Aorta (tissue), 5 donors: ENCODE measurements around the gene MAD1L1. TPM values are rescaled to one million over a fixed set of nuclear protein-coding genes. Genes with fewer than 3 reads are reported as not detected.

ENCODE experiments used
- ATAC-seq: fragments of 200-7000 bp; cut with Tn5 transposase; one replicate; pipeline ENCODE4 v1.9.1; 2022; ENCODE audit warnings: moderate library complexity; ENCODE audit not compliant: low FRiP score
- DNase-seq, 2 donors: peaks; one replicate each; pipeline ENCODE4 v3.0.0-alpha.2; 2020
- H3K27ac ChIP-seq, 2 donors: one replicate each; pipeline ENCODE4 v1.5.1; 2013; ENCODE audit warnings: low read length in 2 of 2, mild to moderate bottlenecking in 2 of 2, moderate library complexity in 2 of 2, control low read depth in 1 of 2, inconsistent platforms in 1 of 2, low read depth in 1 of 2
- H3K27me3 ChIP-seq, 2 donors: one replicate each; pipeline ENCODE4 v1.6.1; 2013; ENCODE audit warnings: control low read depth in 1 of 2, low read length in 1 of 2, mild to moderate bottlenecking in 1 of 2, moderate library complexity in 1 of 2; ENCODE audit not compliant: insufficient read depth in 2 of 2, control insufficient read depth in 1 of 2
- H3K36me3 ChIP-seq, 2 donors: one replicate each; pipeline ENCODE4 v1.6.1; 2013; ENCODE audit warnings: control low read depth in 1 of 2, low read length in 1 of 2, mild to moderate bottlenecking in 1 of 2; ENCODE audit not compliant: insufficient read depth in 2 of 2, control insufficient read depth in 1 of 2
- H3K4me1 ChIP-seq, 2 donors: one replicate each; pipeline ENCODE4 v1.6.1; 2013; ENCODE audit warnings: low read length in 2 of 2, control low read depth in 1 of 2, mild to moderate bottlenecking in 1 of 2, moderate library complexity in 1 of 2; ENCODE audit not compliant: insufficient read depth in 2 of 2, control insufficient read depth in 1 of 2
- H3K4me3 ChIP-seq, 2 donors: one replicate each; pipeline ENCODE4 v1.5.1; 2013; ENCODE audit warnings: low read length in 2 of 2, control low read depth in 1 of 2, mild to moderate bottlenecking in 1 of 2
- H3K9me3 ChIP-seq: one replicate; pipeline ENCODE4 v1.6.1; 2013; ENCODE audit warnings: mild to moderate bottlenecking, low read length; ENCODE audit not compliant: control insufficient read depth
- WGBS, 2 donors: extraction: QIAGEN DNeasy Blood & Tissue Kit; methylation state at CpG; one replicate each; pipeline ENCODE4 v1.1.7; 2013; 5-methylcytosine and 5-hydroxymethylcytosine counted together
- intact Hi-C, 2 donors: fragments of 100-400 bp; cut with DNase I; formaldehyde crosslinking; loops; one replicate each; pipeline versions ENCODE4 v1.14.2 to v1.15.0; 2022
- polyA plus RNA-seq, 2 donors: library from polyadenylated mRNA; stranded (reverse); fragments of 200-250 nt; gene quantifications; one replicate each; pipeline ENCODE4 v1.2.3, GENCODE V29; 2013
- total RNA-seq, 2 donors: library from RNA; stranded (reverse); fragmentation: NEBNext Ultra II Directional; extraction: Animal tissue kit (Norgen Biotek cat#: 25700); gene quantifications; one replicate each; pipeline ENCODE4 v1.2.1, GENCODE V29; 2021
- donor health status: healthy with polysubstance abuse.
- donor health status: Bipolar disorder and iron deficiency.
- donor health status: DM: no; HTN: no; CAD: no.
- donor health status: DM: no; HTN: no; CAD: no.
- donor health status: DM: yes; HTN: yes; CAD: no.

MAD1L1 gene
- total and polyA plus RNA-seq, 4 donors = 14.8 to 35.8 (median 20.2) TPM

- Histone ChIP-seq H3K36me3 (peaks cover 0 to under 1% of the 10 kb centered on the region in 2 donors), H3K9me3 (no peaks in the 10 kb centered on the region), H3K27me3 (no peaks in the 10 kb centered on the region), H3K4me3 (no peak overlapping the region), H3K4me1 (no peaks in the 10 kb centered on the region), H3K27ac (no peak overlapping the region)
- WGBS, 2 donors = 96% methylated on average over 24 of the region's 24 CpGs
- no peak for ATAC-seq
- intact Hi-C loops = no loop called here
- no peak for DNase-seq
These were observed 151.1 kb downstream of the MAD1L1 start for GRCh38 chr7:2081526-2082135.

GRCh38 chr7:2080477-2080876, 152.3 kb downstream of the MAD1L1 start:
- no peaks in the 10 kb centered on the region for H3K9me3 ChIP-seq
- ATAC-seq (no peak), DNase-seq (no peak)
- no peaks in the 10 kb centered on the region for H3K27me3 ChIP-seq
- H3K27ac ChIP-seq = no peak overlapping the region
- WGBS, 2 donors = 95 to 96% methylated on average over 14 of the region's 14 CpGs
- no peaks in the 10 kb centered on the region for H3K4me1 ChIP-seq
- peaks cover 0 to 2% of the 10 kb centered on the region in 2 donors for H3K36me3 ChIP-seq
- intact Hi-C loops = no loop called here
- H3K4me3 ChIP-seq = no peak overlapping the region

- no peaks in the 10 kb centered on the region for H3K4me1 ChIP-seq
- ATAC-seq (no peak), DNase-seq (no peak)
- no peaks in the 10 kb centered on the region for H3K27me3 ChIP-seq
- no peak overlapping the region for H3K27ac ChIP-seq
- intact Hi-C loops = no loop called here
- H3K4me3 ChIP-seq = no peak overlapping the region
- no peaks in the 10 kb centered on the region for H3K9me3 ChIP-seq
- peaks cover 0 to 2% of the 10 kb centered on the region in 2 donors for H3K36me3 ChIP-seq
- WGBS, 2 donors = 79% methylated on average over 6 of the region's 6 CpGs
These were observed 152.7 kb downstream of the MAD1L1 start for GRCh38 chr7:2080060-2080387.

- Histone ChIP-seq H3K27me3 (no peaks in the 10 kb centered on the region), H3K4me1 (no peaks in the 10 kb centered on the region), H3K27ac (no peak overlapping the region), H3K9me3 (no peaks in the 10 kb centered on the region), H3K36me3 (peaks cover 0 to 2% of the 10 kb centered on the region in 2 donors), H3K4me3 (no peak overlapping the region)
- 83 to 86% methylated on average over 22 of the region's 22 CpGs for WGBS, 2 donors
- intact Hi-C loops = no loop called here
- no peak for ATAC-seq
- DNase-seq = no peak
These were observed 153.2 kb downstream of the MAD1L1 start for GRCh38 chr7:2079332-2080059.

- DNase-seq (no peak), ATAC-seq (no peak)
- WGBS, 2 donors = 91 to 94% methylated on average over 15 of the region's 15 CpGs
- no peak overlapping the region for H3K4me3 ChIP-seq
- H3K36me3 ChIP-seq = peaks cover 0 to 2% of the 10 kb centered on the region in 2 donors
- intact Hi-C loops = no loop called here
- no peak overlapping the region for H3K27ac ChIP-seq
- H3K4me1 ChIP-seq = no peaks in the 10 kb centered on the region
- no peaks in the 10 kb centered on the region for H3K9me3 ChIP-seq
- H3K27me3 ChIP-seq = no peaks in the 10 kb centered on the region
These were observed 153.8 kb downstream of the MAD1L1 start for GRCh38 chr7:2078899-2079298.

- WGBS, 2 donors = 97 to 99% methylated on average over 27 of the region's 27 CpGs
- no peaks in the 10 kb centered on the region for H3K9me3 ChIP-seq
- ATAC-seq (no peak), DNase-seq (no peak)
- H3K27ac ChIP-seq = no peak overlapping the region
- H3K27me3 ChIP-seq = no peaks in the 10 kb centered on the region
- no peak overlapping the region for H3K4me3 ChIP-seq
- H3K4me1 ChIP-seq = no peaks in the 10 kb centered on the region
- H3K36me3 ChIP-seq = peaks cover 0 to 2% of the 10 kb centered on the region in 2 donors
- intact Hi-C loops = no loop called here
These were observed 156.1 kb downstream of the MAD1L1 start for GRCh38 chr7:2076649-2077064.

- H3K36me3 ChIP-seq = peaks cover 0 to 2% of the 10 kb centered on the region in 2 donors
- H3K9me3 ChIP-seq = no peaks in the 10 kb centered on the region
- 94% methylated on average over 17 of the region's 17 CpGs for WGBS, 2 donors
- no peak overlapping the region for H3K27ac ChIP-seq
- intact Hi-C loops = no loop called here
- no peaks in the 10 kb centered on the region for H3K27me3 ChIP-seq
- no peak overlapping the region for H3K4me3 ChIP-seq
- no peak for DNase-seq
- H3K4me1 ChIP-seq = no peaks in the 10 kb centered on the region
- ATAC-seq = no peak
These were observed 156.9 kb downstream of the MAD1L1 start for GRCh38 chr7:2075811-2076210.

- H3K4me3 ChIP-seq = no peak overlapping the region
- ATAC-seq (no peak), DNase-seq (no peak)
- H3K27me3 ChIP-seq = no peaks in the 10 kb centered on the region
- peaks cover 0 to 2% of the 10 kb centered on the region in 2 donors for H3K36me3 ChIP-seq
- no peaks in the 10 kb centered on the region for H3K9me3 ChIP-seq
- H3K27ac ChIP-seq = no peak overlapping the region
- intact Hi-C loops = no loop called here
- WGBS, 2 donors = 91 to 93% methylated on average over 17 of the region's 17 CpGs
- no peaks in the 10 kb centered on the region for H3K4me1 ChIP-seq
These were observed 158.1 kb downstream of the MAD1L1 start for GRCh38 chr7:2074691-2075090.

- H3K4me3 ChIP-seq = no peak overlapping the region
- intact Hi-C loops = no loop called here
- H3K36me3 ChIP-seq = peaks cover 0 to 2% of the 10 kb centered on the region in 2 donors
- DNase-seq (no peak), ATAC-seq (no peak)
- no peaks in the 10 kb centered on the region for H3K4me1 ChIP-seq
- H3K27ac ChIP-seq = no peak overlapping the region
- H3K27me3 ChIP-seq = no peaks in the 10 kb centered on the region
- WGBS, 2 donors = 82 to 96% methylated on average over 13 of the region's 13 CpGs
- H3K9me3 ChIP-seq = no peaks in the 10 kb centered on the region
These were observed 159.9 kb downstream of the MAD1L1 start for GRCh38 chr7:2072798-2073197.
